NCI-H69 (cell line): ENCODE measurements around the gene DRGX.
A peak's percentile ranks its signal among the peaks of the same experiment; 100 is the strongest.

Experiments used
- DNase-seq: peaks from one replicate; lab custom pipeline; 2025; lab: John Stamatoyannopoulos, UW

Gene DRGX

DNA sequence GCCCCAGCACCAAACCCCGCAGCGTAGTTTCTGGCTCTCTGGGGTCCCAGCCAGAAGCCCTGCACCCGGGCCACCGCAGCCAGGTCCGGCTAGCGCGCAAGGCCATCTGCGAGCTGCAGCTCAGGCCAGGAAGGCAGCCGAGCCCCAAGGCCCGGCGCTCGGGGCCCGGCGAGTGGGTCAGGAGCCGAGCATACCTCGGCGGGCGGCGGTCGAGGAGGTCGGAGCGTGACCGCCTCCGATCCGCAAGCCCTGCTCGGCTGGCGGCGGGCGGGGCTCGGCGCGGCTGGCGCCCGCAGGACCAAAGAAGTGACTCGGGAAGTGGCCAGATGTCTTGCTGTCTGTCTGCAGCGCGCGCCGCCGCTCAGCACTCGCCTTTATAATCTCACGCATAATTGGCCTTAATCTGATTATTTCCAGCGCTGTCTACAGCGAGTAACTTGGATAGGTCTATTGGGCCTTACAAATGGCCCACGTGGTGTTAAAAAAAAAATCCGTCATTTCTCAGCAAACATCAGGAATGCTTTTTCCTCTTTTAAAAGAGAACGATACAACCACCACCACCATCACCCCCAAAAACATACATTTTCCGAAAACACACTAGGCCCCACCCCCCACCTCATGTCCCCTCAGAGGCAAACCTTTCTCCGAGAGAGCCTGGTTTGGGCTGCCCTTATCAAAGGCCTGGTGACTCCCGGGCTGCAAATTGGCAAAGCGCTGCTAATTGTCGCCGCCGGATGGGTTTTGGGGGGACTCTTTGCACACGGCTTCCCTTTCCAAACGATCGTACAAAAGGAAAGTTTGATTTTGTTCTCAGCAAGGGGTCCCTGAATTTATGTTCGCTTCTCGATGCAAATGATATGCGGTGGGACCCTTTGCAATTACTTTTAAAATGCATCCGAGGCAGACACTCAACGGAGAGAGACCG is at the start of gene DRGX:
Gene DRGX (minus strand): TSS at position 349 of the 925 bp plus-strand sequence. CDS start 649 bp downstream, outside the sequence.
- peak; percentile 38 for DNase-seq

DNA sequence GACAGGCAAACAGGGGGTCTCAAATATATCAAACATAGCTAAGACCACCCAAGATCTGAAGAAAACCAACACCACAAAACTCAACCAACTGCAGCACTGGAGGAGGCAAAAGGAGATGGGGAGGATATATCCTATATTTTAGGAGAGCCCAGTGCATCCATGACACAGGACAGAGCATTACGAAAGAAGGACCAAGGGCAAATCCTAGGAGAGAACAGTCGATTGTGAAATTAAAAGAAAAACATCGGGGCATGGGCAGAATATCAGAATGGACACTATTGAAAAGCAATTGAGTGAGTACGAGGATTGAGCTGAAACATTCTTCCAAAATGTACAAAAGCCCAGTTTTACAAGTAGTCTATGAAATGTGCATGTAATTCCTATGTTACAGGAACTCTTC is 48.5 kb upstream of the DRGX start:
- DNase-seq: no peak

DNA sequence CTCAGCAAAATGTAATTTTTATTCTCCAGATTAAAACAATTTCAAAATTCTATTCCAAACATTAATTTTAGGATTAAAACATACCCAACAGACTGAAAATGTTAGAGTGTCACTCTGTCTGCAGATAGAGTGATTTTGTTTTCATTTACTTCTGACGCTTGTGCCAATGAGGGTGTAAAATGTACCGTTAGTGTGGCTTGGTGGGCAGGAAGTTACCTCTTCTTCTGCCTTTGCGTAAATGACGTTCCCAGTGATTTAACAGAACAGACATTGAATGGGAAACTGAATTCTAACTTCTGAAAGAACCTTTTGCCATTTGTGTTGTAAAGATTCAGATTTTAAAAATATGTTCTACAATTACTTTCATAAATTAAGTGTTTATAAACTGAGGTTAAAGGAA is 47.0 kb upstream of the DRGX start:
- DNase-seq: no peak

- no peak for DNase-seq
Measured at GRCh38 chr10:49441488-49442476, 45.9 kb upstream of the DRGX start.

DNA sequence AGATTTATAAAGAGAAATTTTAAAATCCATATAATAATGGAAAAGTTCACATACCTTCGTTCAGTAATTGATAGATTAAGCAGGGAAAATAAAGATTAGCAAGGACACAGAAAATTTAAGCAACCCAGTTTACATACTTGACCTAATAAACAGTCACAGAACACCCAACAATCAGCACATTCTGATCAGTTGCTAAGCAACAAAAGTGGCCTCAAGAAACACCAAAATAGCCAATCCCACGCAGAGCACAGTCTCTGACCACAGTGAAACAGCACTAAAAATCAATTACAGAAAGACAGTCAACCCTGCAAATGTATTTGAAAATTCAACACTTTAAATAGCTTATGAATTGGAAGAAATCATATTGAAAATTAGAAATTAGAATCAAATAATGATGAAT is 39.3 kb upstream of the DRGX start:
- DNase-seq: no peak

DNA sequence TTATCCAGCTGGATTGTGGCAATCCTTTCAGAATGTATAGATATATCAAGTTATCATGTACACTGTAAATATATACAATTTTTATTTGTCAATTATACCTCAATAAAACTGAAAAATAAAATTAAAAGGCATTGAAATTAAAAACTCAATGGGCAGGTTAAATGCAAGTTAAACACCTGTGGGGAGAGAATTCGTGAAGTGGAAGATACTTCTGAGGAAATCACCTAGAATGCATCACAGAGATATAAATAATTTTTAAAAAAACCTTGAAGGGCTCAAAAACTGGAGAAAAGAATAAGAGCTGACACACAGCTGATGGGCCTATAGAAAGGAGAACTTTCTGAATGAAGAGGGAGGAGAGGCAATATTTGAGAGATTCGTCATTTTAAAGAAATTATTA is 37.2 kb upstream of the DRGX start:
- no peak for DNase-seq

DNA sequence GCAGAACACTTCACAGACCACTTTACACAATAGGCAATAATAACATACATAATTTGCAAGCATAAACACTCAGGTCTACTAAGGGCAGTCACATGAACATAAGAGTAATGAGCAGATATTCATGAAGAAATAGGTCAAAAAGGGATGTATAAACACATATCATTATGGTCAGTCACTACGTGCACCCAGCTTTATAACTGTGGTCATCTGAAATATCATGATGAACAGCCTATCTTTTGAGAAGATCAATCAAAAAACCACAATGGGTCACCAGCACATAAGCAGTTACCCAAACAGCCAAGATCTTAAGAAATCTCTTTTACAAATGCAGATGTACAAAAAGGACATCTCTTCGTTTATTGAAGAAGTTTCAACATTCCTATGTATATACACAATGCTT is 35.5 kb upstream of the DRGX start:
- no peak for DNase-seq

GRCh38 chr10:49429458-49429857 is 33.6 kb upstream of the DRGX start:
- no peak for DNase-seq

DNA sequence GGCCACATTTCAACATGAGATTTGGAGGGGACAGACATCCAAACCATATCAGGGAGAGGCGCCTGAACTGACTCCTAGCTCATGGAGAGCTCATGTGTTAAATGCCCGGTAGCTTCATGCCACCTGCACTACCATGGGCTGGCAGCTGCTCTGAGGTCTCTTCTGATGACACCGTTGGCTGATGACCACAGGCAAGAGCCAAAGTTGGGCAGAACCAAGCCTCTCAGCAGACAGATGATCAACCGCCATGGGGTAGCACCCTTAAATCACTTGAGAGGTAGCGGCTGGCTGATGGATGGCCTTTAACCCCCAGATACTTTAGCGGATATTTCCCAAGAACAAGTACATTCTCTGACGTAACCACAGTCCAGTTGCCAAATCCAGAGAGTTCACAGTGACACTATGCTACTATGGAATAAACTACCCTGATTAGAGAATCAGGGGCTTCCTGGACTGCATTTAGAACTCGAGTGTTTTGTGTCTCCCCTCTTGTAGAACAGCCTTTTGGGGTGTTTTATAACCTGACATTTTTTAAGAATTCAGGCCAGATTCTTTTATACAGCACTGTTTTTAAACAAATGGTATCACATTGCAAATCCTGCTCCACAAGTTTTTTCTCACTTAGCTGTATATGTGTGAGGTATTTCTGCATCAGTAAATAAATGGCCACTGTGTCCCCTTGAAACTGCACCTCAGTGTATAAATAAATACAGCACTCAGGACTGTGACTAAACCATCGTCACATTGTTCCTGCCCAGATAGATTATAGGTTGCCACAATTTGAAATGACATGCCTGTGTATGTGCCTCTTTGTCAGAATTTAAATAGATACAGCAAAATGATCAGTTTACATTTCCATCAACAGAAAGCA is 30.8 kb upstream of the DRGX start:
- no peak for DNase-seq

GRCh38 chr10:49419005-49419404 is 23.1 kb upstream of the DRGX start:
- no peak for DNase-seq

DNA sequence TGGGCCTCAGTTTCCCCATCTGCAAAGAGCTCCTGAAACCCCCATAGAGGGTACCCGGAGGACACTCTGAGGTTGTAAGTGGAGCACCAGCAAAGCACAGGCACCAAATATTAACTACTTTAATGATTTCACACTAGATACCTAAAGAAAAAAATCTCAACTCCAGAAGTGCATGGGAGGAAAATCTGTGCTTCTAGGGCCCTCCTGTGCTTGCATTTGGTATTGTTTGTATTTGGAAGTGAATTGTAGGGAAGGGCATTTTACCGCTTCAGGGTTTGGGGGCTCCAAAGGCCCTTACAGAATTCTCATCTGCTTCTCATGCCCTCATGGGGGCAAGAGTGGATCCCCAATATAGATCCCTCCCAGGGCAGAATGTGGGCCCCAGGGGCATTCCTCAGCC is 22.4 kb upstream of the DRGX start:
- DNase-seq: no peak

- DNase-seq: no peak
Measured at GRCh38 chr10:49418053-49418326, 22.1 kb upstream of the DRGX start.

GRCh38 chr10:49417311-49418052 is 21.6 kb upstream of the DRGX start:
- DNase-seq: no peak

GRCh38 chr10:49415846-49416245 is 20.0 kb upstream of the DRGX start:
- no peak for DNase-seq

GRCh38 chr10:49415109-49415508 is 19.2 kb upstream of the DRGX start:
- no peak for DNase-seq

DNA sequence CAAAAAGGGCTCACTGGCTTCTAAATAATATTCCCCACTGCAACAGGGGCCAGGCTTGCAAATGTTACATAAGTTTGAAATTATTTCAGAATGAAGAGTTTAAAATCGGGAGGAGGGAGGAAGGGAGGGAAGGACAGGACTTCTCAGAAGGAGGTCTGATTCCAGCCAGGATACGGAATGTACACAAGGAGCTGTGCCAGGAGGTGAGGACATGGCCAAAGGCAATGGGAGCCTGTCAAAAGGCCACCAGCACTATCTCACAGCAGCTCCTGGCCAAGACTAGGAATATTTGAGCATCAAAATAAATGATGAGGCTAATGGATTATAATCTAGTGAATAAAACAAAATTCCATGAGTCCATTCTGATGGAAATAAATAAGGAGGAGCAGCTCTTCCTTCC is 18.6 kb upstream of the DRGX start:
- no peak for DNase-seq

- no peak for DNase-seq
Measured at GRCh38 chr10:49412571-49412970, 16.7 kb upstream of the DRGX start.

DNA sequence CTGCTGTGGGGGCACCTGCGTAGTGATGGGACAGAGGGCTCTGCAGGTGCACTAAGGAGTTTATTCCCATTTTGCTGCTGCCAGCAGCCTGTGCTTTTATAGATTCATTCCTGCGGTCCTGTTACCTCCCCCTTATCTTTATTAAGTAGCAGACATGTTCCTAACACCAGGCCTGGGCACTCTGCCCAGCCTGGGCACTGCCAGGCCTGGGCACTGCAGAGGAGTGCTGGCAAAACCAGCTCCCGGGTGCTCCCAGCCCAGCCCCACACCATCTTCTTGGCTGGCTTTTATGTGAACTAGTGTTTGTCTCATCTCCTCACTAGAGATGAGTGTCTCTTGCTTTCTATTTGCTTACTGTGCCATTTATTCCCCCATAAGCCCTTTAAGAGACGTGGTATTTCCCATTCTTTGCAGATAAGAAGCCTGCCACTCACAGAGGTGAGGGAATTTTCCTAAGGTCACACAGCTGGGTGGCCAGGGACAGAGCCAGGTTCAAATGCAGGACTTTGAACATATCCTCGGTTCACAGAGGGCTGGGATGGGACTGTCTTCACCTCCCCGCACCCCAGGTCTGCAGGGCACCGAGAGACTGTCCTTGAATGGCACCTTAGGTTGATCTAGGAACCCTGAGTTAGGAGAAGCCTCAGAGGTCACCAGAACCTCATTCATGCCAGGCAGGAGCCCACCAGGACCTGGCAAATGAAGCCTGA is 14.6 kb upstream of the DRGX start:
- no peak for DNase-seq

- DNase-seq: no peak
Measured at GRCh38 chr10:49409755-49410154, 13.9 kb upstream of the DRGX start.

DNA sequence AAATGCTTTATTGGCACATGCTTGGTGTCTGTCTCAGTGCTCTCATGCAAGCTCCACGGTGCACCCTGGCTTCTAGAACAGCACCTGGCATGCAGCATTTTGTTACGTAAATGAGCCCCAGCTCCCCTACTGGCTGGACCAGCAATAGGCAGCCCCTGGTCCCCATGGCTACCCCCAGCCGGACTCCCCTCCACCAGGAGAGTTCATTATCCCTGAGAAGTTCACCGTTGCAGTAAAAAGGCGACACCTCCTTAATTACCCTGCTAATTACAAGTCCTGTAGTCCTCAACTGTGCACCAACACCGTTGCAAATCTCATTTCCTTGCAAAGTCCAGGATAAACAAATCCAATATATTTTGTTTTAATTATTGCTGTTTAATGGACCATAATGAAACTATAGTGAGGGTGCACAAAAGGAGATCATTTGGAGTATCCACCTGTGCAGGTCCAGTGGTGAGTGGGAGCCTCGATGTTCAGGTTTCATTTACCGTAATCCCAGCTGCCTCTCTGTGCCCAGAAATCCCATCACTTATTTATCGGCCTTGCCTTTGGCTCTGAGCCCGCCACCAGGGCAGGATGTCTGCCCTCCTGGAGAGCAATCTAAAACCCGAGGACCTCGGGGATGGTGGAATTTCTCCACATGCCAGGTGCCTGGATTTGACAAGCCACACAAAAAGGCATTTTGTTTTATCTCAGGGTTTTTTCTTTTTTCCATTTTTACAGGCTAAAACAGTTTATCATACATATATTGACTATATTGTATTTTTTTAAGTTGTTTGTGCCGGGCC is 12.8 kb upstream of the DRGX start:
- peak; percentile 90 for DNase-seq
